ENCODE measurements around the gene HS2ST1. TPM values are rescaled to one million over a fixed set of nuclear protein-coding genes. Genes with fewer than 3 reads are reported as not detected.
"Not testable (repeated sequence)": the region's sequence is repeated elsewhere in the genome, so short reads cannot be mapped to it uniquely, and the experiment has no call there.

HS2ST1 gene
- total RNA-seq, 1 donor from 2014 or later = 13.4 TPM

DNA sequence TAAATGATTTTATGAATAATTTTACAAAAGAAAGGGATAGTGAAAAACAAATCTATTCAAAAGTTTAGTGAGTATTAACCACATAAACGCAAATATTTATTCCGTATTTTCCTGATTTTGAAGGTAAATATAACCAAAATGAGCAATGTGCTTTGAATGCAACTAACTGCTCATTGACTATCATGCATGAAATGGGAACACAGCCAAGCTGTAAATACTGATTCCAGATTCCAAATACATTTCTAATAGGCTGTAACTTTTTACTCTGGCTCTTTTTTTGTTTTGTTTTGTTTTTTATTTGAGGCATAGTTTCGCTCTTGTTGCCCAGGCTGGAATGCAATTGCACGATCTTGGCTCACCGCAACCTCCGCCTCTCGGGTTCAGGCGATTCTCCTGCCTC, 42.3 kb upstream of the HS2ST1 start:
- H3K27me3 ChIP-seq (ENCODE audit: control insufficient read depth, insufficient read depth, low read length) = no peaks in the 10 kb centered on the region
- no peak overlapping the region for H3K4me3 ChIP-seq (ENCODE audit: low read depth, low read length)
- DNase-seq (ENCODE audit: low read depth) = no peak
- TF ChIP-seq, protein P1, sequence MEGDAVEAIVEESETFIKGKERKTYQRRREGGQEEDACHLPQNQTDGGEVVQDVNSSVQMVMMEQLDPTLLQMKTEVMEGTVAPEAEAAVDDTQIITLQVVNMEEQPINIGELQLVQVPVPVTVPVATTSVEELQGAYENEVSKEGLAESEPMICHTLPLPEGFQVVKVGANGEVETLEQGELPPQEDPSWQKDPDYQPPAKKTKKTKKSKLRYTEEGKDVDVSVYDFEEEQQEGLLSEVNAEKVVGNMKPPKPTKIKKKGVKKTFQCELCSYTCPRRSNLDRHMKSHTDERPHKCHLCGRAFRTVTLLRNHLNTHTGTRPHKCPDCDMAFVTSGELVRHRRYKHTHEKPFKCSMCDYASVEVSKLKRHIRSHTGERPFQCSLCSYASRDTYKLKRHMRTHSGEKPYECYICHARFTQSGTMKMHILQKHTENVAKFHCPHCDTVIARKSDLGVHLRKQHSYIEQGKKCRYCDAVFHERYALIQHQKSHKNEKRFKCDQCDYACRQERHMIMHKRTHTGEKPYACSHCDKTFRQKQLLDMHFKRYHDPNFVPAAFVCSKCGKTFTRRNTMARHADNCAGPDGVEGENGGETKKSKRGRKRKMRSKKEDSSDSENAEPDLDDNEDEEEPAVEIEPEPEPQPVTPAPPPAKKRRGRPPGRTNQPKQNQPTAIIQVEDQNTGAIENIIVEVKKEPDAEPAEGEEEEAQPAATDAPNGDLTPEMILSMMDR (IDR thresholded peaks at IDR 0.05; ENCODE audit: insufficient read depth, low read length, poor library complexity, severe bottlenecking) = no peak
- H3K36me3 ChIP-seq (ENCODE audit: control insufficient read depth, insufficient read depth, low read length) = no peaks in the 10 kb centered on the region

DNA sequence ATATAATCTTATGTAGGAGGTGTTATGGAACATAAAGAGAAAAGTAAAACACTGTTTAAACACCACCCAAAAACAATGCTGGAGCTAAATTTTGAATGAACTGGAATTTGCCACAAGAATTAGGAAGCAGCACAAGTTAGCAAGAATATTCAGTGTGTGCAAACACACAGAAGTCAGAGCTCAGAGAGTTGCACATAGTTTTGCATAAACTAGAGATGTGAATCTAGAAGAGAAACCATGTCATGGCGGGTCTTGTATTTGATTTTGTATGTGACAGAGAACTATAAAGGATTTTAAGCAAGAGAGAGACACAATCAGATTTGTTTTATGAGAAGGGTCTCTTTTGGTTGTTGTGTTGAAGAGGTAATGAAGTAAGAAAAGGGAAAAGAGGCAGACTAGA, 38.7 kb upstream of the HS2ST1 start:
- TF ChIP-seq, protein P1 (IDR thresholded peaks at IDR 0.05; ENCODE audit: insufficient read depth, low read length, poor library complexity, severe bottlenecking) = no peak
- Histone ChIP-seq H3K36me3 (ENCODE audit: control insufficient read depth, insufficient read depth, low read length) (no peaks in the 10 kb centered on the region), H3K27me3 (ENCODE audit: control insufficient read depth, insufficient read depth, low read length) (no peaks in the 10 kb centered on the region), H3K4me3 (ENCODE audit: low read depth, low read length) (no peak overlapping the region)
- no peak for DNase-seq (ENCODE audit: low read depth)

DNA sequence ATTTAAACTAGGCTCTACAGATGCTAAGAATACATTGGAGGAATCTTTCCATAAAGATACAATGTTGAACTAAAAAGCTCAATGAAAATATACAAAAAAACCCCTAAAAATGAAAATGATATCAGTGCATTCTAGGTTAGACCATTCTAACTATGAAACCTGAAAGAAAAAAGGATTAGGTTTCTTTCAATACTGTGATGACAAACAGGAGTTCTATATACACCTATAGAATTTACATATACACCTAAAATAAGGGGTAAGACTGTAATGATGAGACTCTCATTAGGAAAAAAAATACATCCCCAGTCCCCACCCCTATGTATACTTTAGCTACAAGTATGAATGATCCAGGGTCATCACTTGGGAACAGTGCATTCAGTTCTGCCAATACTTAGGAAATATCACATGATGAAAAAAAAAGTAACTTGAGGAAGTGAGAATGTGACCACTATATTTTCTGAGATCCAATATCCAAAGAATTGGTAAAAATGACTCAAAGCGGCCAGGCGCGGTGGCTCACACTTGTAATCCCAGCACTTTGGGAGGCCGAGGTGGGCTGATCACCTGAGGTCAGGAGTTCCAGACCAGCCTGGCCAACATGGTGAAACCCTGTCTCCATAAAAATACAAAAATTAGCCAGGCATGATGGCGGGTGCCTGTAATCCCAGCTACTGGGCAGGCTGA, 26.8 kb upstream of the HS2ST1 start:
- Histone ChIP-seq H3K27me3 (ENCODE audit: control insufficient read depth, insufficient read depth, low read length) (no peaks in the 10 kb centered on the region), H3K36me3 (ENCODE audit: control insufficient read depth, insufficient read depth, low read length) (no peaks in the 10 kb centered on the region), H3K4me3 (ENCODE audit: low read depth, low read length) (no peak overlapping the region)
- TF ChIP-seq, protein P1 (IDR thresholded peaks at IDR 0.05; ENCODE audit: insufficient read depth, low read length, poor library complexity, severe bottlenecking) = no peak
- no peak for DNase-seq (ENCODE audit: low read depth)

DNA sequence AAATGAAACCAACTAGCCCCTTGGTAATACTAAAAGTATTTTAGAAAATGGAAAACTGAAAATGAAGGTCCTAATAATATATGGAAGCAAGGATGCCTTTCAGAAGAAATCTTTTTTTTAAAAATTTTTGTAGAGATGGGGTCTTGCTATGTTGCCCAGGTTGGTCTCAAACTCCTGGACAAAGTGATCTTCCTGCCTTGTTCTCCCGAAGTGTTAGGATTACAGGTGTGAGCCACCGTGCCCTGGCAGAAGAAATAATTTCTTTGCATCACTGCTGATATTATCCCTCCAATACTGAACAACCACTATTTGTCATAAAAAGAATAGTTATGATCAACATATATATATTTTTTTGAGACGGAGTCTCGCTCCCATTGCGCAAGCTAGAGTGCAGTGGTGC, 26.1 kb upstream of the HS2ST1 start:
- TF ChIP-seq, protein P1 (IDR thresholded peaks at IDR 0.05; ENCODE audit: insufficient read depth, low read length, poor library complexity, severe bottlenecking) = no peak
- Histone ChIP-seq H3K36me3 (ENCODE audit: control insufficient read depth, insufficient read depth, low read length) (no peaks in the 10 kb centered on the region), H3K4me3 (ENCODE audit: low read depth, low read length) (no peak overlapping the region), H3K27me3 (ENCODE audit: control insufficient read depth, insufficient read depth, low read length) (no peaks in the 10 kb centered on the region)
- no peak for DNase-seq (ENCODE audit: low read depth)

DNA sequence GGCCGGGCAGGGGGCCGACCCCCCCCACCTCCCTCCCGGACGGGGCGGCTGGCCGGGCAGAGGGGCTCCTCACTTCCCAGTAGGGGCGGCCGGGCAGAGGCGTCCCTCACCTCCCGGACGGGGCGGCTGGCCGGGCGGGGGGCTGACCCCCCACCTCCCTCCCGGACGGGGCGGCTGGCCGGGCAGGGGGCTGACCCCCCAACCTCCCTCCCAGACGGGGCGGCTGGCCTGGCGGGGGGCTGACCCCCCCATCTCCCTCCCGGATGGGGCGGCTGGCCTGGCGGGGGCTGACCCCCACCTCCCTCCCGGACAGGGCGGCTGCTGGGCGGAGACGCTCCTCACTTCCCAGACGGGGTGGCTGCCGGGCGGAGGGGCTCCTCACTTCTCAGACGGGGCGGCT, 15.0 kb upstream of the HS2ST1 start:
- H3K27me3 ChIP-seq (ENCODE audit: control insufficient read depth, insufficient read depth, low read length); H3K36me3 ChIP-seq (ENCODE audit: control insufficient read depth, insufficient read depth, low read length); DNase-seq (ENCODE audit: low read depth); H3K4me3 ChIP-seq (ENCODE audit: low read depth, low read length): not testable (repeated sequence)

DNA sequence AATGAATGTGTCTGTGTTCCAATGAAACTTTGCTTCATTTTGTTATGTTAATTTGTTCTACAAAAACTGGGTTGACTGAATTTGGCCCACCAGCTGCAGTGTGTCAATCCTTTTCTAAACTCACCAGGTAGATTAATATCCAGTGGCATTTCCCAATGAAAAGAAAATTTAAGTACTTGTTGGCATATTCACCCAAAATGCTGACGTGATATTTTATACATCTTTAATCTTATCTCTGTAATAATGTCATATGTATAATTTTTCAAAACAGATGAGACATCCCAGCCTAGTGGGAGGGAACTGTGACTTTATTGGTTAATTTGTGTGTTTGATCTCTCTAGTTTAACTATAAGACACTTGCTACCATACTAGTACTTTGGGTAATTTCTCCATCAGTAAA, 8.6 kb upstream of the HS2ST1 start:
- Histone ChIP-seq H3K36me3 (ENCODE audit: control insufficient read depth, insufficient read depth, low read length) (no peaks in the 10 kb centered on the region), H3K4me3 (ENCODE audit: low read depth, low read length) (no peak overlapping the region), H3K27me3 (ENCODE audit: control insufficient read depth, insufficient read depth, low read length) (no peaks in the 10 kb centered on the region)
- TF ChIP-seq, protein P1 (IDR thresholded peaks at IDR 0.05; ENCODE audit: insufficient read depth, low read length, poor library complexity, severe bottlenecking) = no peak
- no peak for DNase-seq (ENCODE audit: low read depth)
